ENCODE measurements around the gene UNC79. TPM values are rescaled to one million over a fixed set of nuclear protein-coding genes. Genes with fewer than 3 reads are reported as not detected.

Gene UNC79
- total RNA-seq, 4 donors from 2014 or later: 0.14 to 0.32 TPM; not detected in 2

GRCh38 chr14:93538413-93538812 lies 107.7 kb downstream of the UNC79 start:
- H3K27ac ChIP-seq: no peak overlapping the region
- intact Hi-C loops (cut with DNase I; ENCODE audit: low total_unique reads) (no loop called here), in situ Hi-C loops (cut with MboI; ENCODE audit: low pct_ligation_motif_present in 1 of 4, low pct_unique_long_range_greater_than_20kb in 1 of 4, low sequenced_read_pairs in 3 of 4) (loop anchor here in 1 of 4 donors (25.0 kb wide), 1 partner anchor 301 kb away; no protein-coding TSS in a partner anchor)
- TF ChIP-seq EP300 (IDR thresholded peaks at IDR 0.05; ENCODE audit: low read depth): no peak
- TF ChIP-seq POLR2A (IDR thresholded peaks at IDR 0.05): no peak
- TF ChIP-seq POLR2AphosphoS5 (IDR thresholded peaks at IDR 0.05): no peak
- no peak for TF ChIP-seq CTCF (IDR thresholded peaks at IDR 0.05)
- no peak for DNase-seq
- no peak overlapping the region for H3K4me3 ChIP-seq
- no peaks in the 10 kb centered on the region for H3K27me3 ChIP-seq
- peaks cover 0 to 3% (median 0%) of the 10 kb centered on the region in 4 donors for H3K4me1 ChIP-seq
- H3K36me3 ChIP-seq: no peaks in the 10 kb centered on the region
- H3K9me3 ChIP-seq: no peaks in the 10 kb centered on the region
- WGBS, 2 donors (ENCODE audit: low coverage in 1 of 2): 85 to 89% methylated on average over 5 to 9 of the region's 9 CpGs

GRCh38 chr14:93540235-93540634 lies 109.5 kb downstream of the UNC79 start:
- DNase-seq: no peak
- H3K36me3 ChIP-seq: no peaks in the 10 kb centered on the region
- H3K27me3 ChIP-seq: no peaks in the 10 kb centered on the region
- no peak overlapping the region for H3K27ac ChIP-seq
- H3K4me1 ChIP-seq: no peaks in the 10 kb centered on the region
- no peak overlapping the region for H3K4me3 ChIP-seq
- WGBS, 2 donors (ENCODE audit: low coverage in 1 of 2): 34 to 50% methylated on average over 1 of the region's 1 CpG
- no peaks in the 10 kb centered on the region for H3K9me3 ChIP-seq
- in situ Hi-C loops (cut with MboI; ENCODE audit: low pct_ligation_motif_present in 1 of 4, low pct_unique_long_range_greater_than_20kb in 1 of 4, low sequenced_read_pairs in 3 of 4) (loop anchor here in 1 of 4 donors (25.0 kb wide), 1 partner anchor 303 kb away; no protein-coding TSS in a partner anchor), intact Hi-C loops (cut with DNase I; ENCODE audit: low total_unique reads) (no loop called here)
- TF ChIP-seq CTCF (IDR thresholded peaks at IDR 0.05) (no peak), EP300 (IDR thresholded peaks at IDR 0.05; ENCODE audit: low read depth) (no peak), POLR2A (IDR thresholded peaks at IDR 0.05) (no peak), POLR2AphosphoS5 (IDR thresholded peaks at IDR 0.05) (no peak)

- Histone ChIP-seq H3K36me3 (no peaks in the 10 kb centered on the region), H3K9me3 (no peaks in the 10 kb centered on the region), H3K4me1 (no peaks in the 10 kb centered on the region), H3K27me3 (no peaks in the 10 kb centered on the region), H3K4me3 (no peak overlapping the region), H3K27ac (no peak overlapping the region)
- TF ChIP-seq CTCF (IDR thresholded peaks at IDR 0.05): peak in 1 of 5 experiments; percentile 12
- no peak for TF ChIP-seq EP300 (IDR thresholded peaks at IDR 0.05; ENCODE audit: low read depth)
- intact Hi-C loops (cut with DNase I; ENCODE audit: low total_unique reads): no loop called here
- no peak for DNase-seq
- in situ Hi-C loops (cut with MboI; ENCODE audit: low pct_ligation_motif_present in 1 of 4, low pct_unique_long_range_greater_than_20kb in 1 of 4, low sequenced_read_pairs in 3 of 4): loop anchor here in 1 of 4 donors (25.0 kb wide), 1 partner anchor 306 kb away; no protein-coding TSS in a partner anchor
Measured at GRCh38 chr14:93543766-93544165, 113.0 kb downstream of the UNC79 start.

GRCh38 chr14:93544212-93544611 lies 113.5 kb downstream of the UNC79 start:
- no peak for TF ChIP-seq POLR2AphosphoS5 (IDR thresholded peaks at IDR 0.05)
- no peak for TF ChIP-seq CTCF (IDR thresholded peaks at IDR 0.05)
- no peak for TF ChIP-seq EP300 (IDR thresholded peaks at IDR 0.05; ENCODE audit: low read depth)
- no peak for TF ChIP-seq POLR2A (IDR thresholded peaks at IDR 0.05)
- DNase-seq: no peak
- intact Hi-C loops (cut with DNase I; ENCODE audit: low total_unique reads): no loop called here
- WGBS, 2 donors (ENCODE audit: low coverage in 1 of 2): 49 to 61% methylated on average over 3 of the region's 3 CpGs
- Histone ChIP-seq H3K27me3 (no peaks in the 10 kb centered on the region), H3K4me3 (no peak overlapping the region), H3K4me1 (no peaks in the 10 kb centered on the region), H3K36me3 (no peaks in the 10 kb centered on the region), H3K27ac (no peak overlapping the region), H3K9me3 (no peaks in the 10 kb centered on the region)
- in situ Hi-C loops (cut with MboI; ENCODE audit: low pct_ligation_motif_present in 1 of 4, low pct_unique_long_range_greater_than_20kb in 1 of 4, low sequenced_read_pairs in 3 of 4): loop anchor here in 1 of 4 donors (25.0 kb wide), 1 partner anchor 307 kb away; no protein-coding TSS in a partner anchor

All from transverse colon (tissue), 4 donors.